ENCODE data around the gene TBX5.
A peak's percentile ranks its signal among the peaks of the same experiment; 100 is the strongest.

The TBX5 gene

GRCh38 chr12:114430306-114430705 is 24.4 kb upstream of the TBX5 start:
- no peak overlapping the region for H3K27ac ChIP-seq (ENCODE audit: low read depth, low read length)
- H3K36me3 ChIP-seq (ENCODE audit: control insufficient read depth, insufficient read depth, low read length), result no peaks in the 10 kb centered on the region
- H3K27me3 ChIP-seq (ENCODE audit: control insufficient read depth, insufficient read depth, low read length), result peaks cover 72% of the 10 kb centered on the region
- H3K9ac ChIP-seq (ENCODE audit: low read depth, low read length), result no peak overlapping the region
- no peaks in the 10 kb centered on the region for H3K4me1 ChIP-seq (ENCODE audit: control insufficient read depth, insufficient read depth, low read length)
- H3K4me3 ChIP-seq (ENCODE audit: low read depth, low read length), result no peak overlapping the region
- H3K9me3 ChIP-seq (ENCODE audit: control insufficient read depth, insufficient read depth, low read length), result no peaks in the 10 kb centered on the region

GRCh38 chr12:114425031-114425626 is 19.2 kb upstream of the TBX5 start:
- H3K36me3 ChIP-seq (ENCODE audit: control insufficient read depth, insufficient read depth, low read length), result no peaks in the 10 kb centered on the region
- H3K4me3 ChIP-seq (ENCODE audit: low read depth, low read length), result no peak overlapping the region
- H3K27me3 ChIP-seq (ENCODE audit: control insufficient read depth, insufficient read depth, low read length), result peaks cover 64% of the 10 kb centered on the region
- no peaks in the 10 kb centered on the region for H3K9me3 ChIP-seq (ENCODE audit: control insufficient read depth, insufficient read depth, low read length)
- no peak overlapping the region for H3K9ac ChIP-seq (ENCODE audit: low read depth, low read length)
- no peaks in the 10 kb centered on the region for H3K4me1 ChIP-seq (ENCODE audit: control insufficient read depth, insufficient read depth, low read length)
- no peak overlapping the region for H3K27ac ChIP-seq (ENCODE audit: low read depth, low read length)

- no peak overlapping the region for H3K4me3 ChIP-seq (ENCODE audit: low read depth, low read length)
- no peak overlapping the region for H3K27ac ChIP-seq (ENCODE audit: low read depth, low read length)
- H3K27me3 ChIP-seq (ENCODE audit: control insufficient read depth, insufficient read depth, low read length), result peaks cover 85% of the 10 kb centered on the region
- no peak overlapping the region for H3K9ac ChIP-seq (ENCODE audit: low read depth, low read length)
- no peaks in the 10 kb centered on the region for H3K4me1 ChIP-seq (ENCODE audit: control insufficient read depth, insufficient read depth, low read length)
- H3K9me3 ChIP-seq (ENCODE audit: control insufficient read depth, insufficient read depth, low read length), result no peaks in the 10 kb centered on the region
- H3K36me3 ChIP-seq (ENCODE audit: control insufficient read depth, insufficient read depth, low read length), result no peaks in the 10 kb centered on the region
Measured at GRCh38 chr12:114420944-114421335, 15.0 kb upstream of the TBX5 start.

- Histone ChIP-seq H3K4me1 (ENCODE audit: control insufficient read depth, insufficient read depth, low read length) (no peaks in the 10 kb centered on the region), H3K27me3 (ENCODE audit: control insufficient read depth, insufficient read depth, low read length) (peaks cover 85% of the 10 kb centered on the region), H3K27ac (ENCODE audit: low read depth, low read length) (no peak overlapping the region), H3K9me3 (ENCODE audit: control insufficient read depth, insufficient read depth, low read length) (no peaks in the 10 kb centered on the region), H3K36me3 (ENCODE audit: control insufficient read depth, insufficient read depth, low read length) (no peaks in the 10 kb centered on the region), H3K9ac (ENCODE audit: low read depth, low read length) (no peak overlapping the region), H3K4me3 (ENCODE audit: low read depth, low read length) (no peak overlapping the region)
Measured at GRCh38 chr12:114420182-114420943, 14.4 kb upstream of the TBX5 start.

GRCh38 chr12:114416028-114416427 is 10.1 kb upstream of the TBX5 start:
- no peaks in the 10 kb centered on the region for H3K36me3 ChIP-seq (ENCODE audit: control insufficient read depth, insufficient read depth, low read length)
- H3K27ac ChIP-seq (ENCODE audit: low read depth, low read length), result no peak overlapping the region
- H3K9ac ChIP-seq (ENCODE audit: low read depth, low read length), result no peak overlapping the region
- H3K9me3 ChIP-seq (ENCODE audit: control insufficient read depth, insufficient read depth, low read length), result no peaks in the 10 kb centered on the region
- H3K4me3 ChIP-seq (ENCODE audit: low read depth, low read length), result no peak overlapping the region
- H3K4me1 ChIP-seq (ENCODE audit: control insufficient read depth, insufficient read depth, low read length), result peaks cover 12% of the 10 kb centered on the region; the same call in 1 of the 2 replicates
- H3K27me3 ChIP-seq (ENCODE audit: control insufficient read depth, insufficient read depth, low read length), result peaks cover 100% of the 10 kb centered on the region

- Histone ChIP-seq H3K9ac (ENCODE audit: low read depth, low read length) (no peak overlapping the region), H3K4me3 (ENCODE audit: low read depth, low read length) (no peak overlapping the region), H3K36me3 (ENCODE audit: control insufficient read depth, insufficient read depth, low read length) (no peaks in the 10 kb centered on the region), H3K27ac (ENCODE audit: low read depth, low read length) (no peak overlapping the region), H3K27me3 (ENCODE audit: control insufficient read depth, insufficient read depth, low read length) (peaks cover 100% of the 10 kb centered on the region), H3K4me1 (ENCODE audit: control insufficient read depth, insufficient read depth, low read length) (peaks cover 15% of the 10 kb centered on the region), H3K9me3 (ENCODE audit: control insufficient read depth, insufficient read depth, low read length) (no peaks in the 10 kb centered on the region)
Measured at GRCh38 chr12:114415525-114415868, 9.6 kb upstream of the TBX5 start.

- no peak overlapping the region for H3K27ac ChIP-seq (ENCODE audit: low read depth, low read length)
- H3K9ac ChIP-seq (ENCODE audit: low read depth, low read length), result no peak overlapping the region
- H3K9me3 ChIP-seq (ENCODE audit: control insufficient read depth, insufficient read depth, low read length), result no peaks in the 10 kb centered on the region
- peaks cover 100% of the 10 kb centered on the region for H3K27me3 ChIP-seq (ENCODE audit: control insufficient read depth, insufficient read depth, low read length)
- no peak overlapping the region for H3K4me3 ChIP-seq (ENCODE audit: low read depth, low read length)
- no peaks in the 10 kb centered on the region for H3K36me3 ChIP-seq (ENCODE audit: control insufficient read depth, insufficient read depth, low read length)
- peaks cover 20% of the 10 kb centered on the region for H3K4me1 ChIP-seq (ENCODE audit: control insufficient read depth, insufficient read depth, low read length)
Measured at GRCh38 chr12:114414866-114415524, 9.1 kb upstream of the TBX5 start.

- Histone ChIP-seq H3K36me3 (ENCODE audit: control insufficient read depth, insufficient read depth, low read length) (no peaks in the 10 kb centered on the region), H3K27me3 (ENCODE audit: control insufficient read depth, insufficient read depth, low read length) (peaks cover 100% of the 10 kb centered on the region), H3K9me3 (ENCODE audit: control insufficient read depth, insufficient read depth, low read length) (no peaks in the 10 kb centered on the region), H3K4me3 (ENCODE audit: low read depth, low read length) (peak overlapping the region; percentile 36), H3K9ac (ENCODE audit: low read depth, low read length) (no peak overlapping the region), H3K4me1 (ENCODE audit: control insufficient read depth, insufficient read depth, low read length) (peaks cover 27% of the 10 kb centered on the region), H3K27ac (ENCODE audit: low read depth, low read length) (no peak overlapping the region)
Measured at GRCh38 chr12:114414031-114414865, 8.3 kb upstream of the TBX5 start.

GRCh38 chr12:114412825-114413749 is 7.1 kb upstream of the TBX5 start:
- no peaks in the 10 kb centered on the region for H3K9me3 ChIP-seq (ENCODE audit: control insufficient read depth, insufficient read depth, low read length)
- peaks cover 100% of the 10 kb centered on the region for H3K27me3 ChIP-seq (ENCODE audit: control insufficient read depth, insufficient read depth, low read length)
- H3K27ac ChIP-seq (ENCODE audit: low read depth, low read length), result no peak overlapping the region
- H3K9ac ChIP-seq (ENCODE audit: low read depth, low read length), result no peak overlapping the region
- no peak overlapping the region for H3K4me3 ChIP-seq (ENCODE audit: low read depth, low read length)
- H3K4me1 ChIP-seq (ENCODE audit: control insufficient read depth, insufficient read depth, low read length), result peaks cover 38% of the 10 kb centered on the region
- no peaks in the 10 kb centered on the region for H3K36me3 ChIP-seq (ENCODE audit: control insufficient read depth, insufficient read depth, low read length)

GRCh38 chr12:114412307-114412706 is 6.4 kb upstream of the TBX5 start:
- H3K27me3 ChIP-seq (ENCODE audit: control insufficient read depth, insufficient read depth, low read length), result peaks cover 100% of the 10 kb centered on the region
- no peaks in the 10 kb centered on the region for H3K9me3 ChIP-seq (ENCODE audit: control insufficient read depth, insufficient read depth, low read length)
- no peak overlapping the region for H3K4me3 ChIP-seq (ENCODE audit: low read depth, low read length)
- no peaks in the 10 kb centered on the region for H3K36me3 ChIP-seq (ENCODE audit: control insufficient read depth, insufficient read depth, low read length)
- no peak overlapping the region for H3K27ac ChIP-seq (ENCODE audit: low read depth, low read length)
- H3K4me1 ChIP-seq (ENCODE audit: control insufficient read depth, insufficient read depth, low read length), result peaks cover 42% of the 10 kb centered on the region
- H3K9ac ChIP-seq (ENCODE audit: low read depth, low read length), result no peak overlapping the region
